ENCODE data around the gene CAMK2B. TPM values are rescaled to one million over a fixed set of nuclear protein-coding genes. Genes with fewer than 3 reads are reported as not detected.
A peak's percentile ranks its signal among the peaks of the same experiment; 100 is the strongest.

CAMK2B gene
- total RNA-seq, 1 experiment from 2014 or later, result not detected

DNA sequence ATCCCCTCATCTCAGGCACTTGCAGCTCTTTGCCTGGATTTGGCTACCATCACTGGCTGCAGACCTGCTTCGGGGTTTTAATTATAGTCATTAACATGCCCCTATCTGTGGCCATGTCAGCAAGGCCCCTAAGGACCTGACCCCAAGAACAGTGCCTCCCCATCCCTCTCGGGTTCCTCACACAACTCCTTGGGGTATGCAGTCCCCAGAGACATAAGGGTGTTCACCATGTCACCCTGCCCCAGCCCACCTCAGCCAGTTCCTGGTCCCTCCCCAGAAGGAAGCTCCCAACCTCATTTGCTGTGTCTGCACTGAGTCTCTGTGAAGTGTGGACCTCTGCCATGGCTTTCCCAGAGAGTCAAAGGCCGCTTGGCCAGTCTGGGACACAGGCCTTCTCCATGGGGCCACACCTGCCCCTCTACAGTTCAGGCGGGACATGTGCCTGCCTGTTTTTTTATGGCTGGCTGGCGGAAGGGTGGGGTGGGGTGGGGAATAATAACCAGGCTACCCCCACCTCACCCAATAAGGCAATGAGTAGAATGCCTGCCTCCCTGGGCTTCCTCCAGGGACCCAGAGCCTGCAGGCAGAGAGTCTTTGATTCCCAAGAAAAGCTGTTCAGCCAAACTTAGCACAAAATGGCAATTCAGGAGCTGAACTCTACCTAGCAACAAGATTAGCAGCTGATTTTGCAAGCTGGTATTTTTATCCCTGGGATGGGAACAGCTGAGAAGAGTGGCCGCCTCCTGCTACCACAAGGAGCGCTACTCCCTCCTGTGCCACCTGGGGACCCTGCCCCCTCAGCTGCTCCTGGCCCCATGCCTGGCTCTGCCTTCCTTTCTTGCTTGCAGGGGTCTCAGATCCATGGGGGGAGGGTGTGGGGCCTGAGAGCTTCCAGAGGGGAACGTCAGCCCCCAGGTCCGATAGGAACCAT, 23.7 kb upstream of the CAMK2B start:
- ChIA-PET POLR2A (no interaction called here), CTCF (interaction anchor here (0.6 to 1.0 kb wide), 4 partner anchors 16 to 225 kb away, joined by 3 to 5 read pairs (median 3); partner anchors contain the start of gene DDX56)
- Mint-ChIP-seq H3K4me1 (ENCODE audit: low read depth, unreplicated experiment) (no peaks in the 10 kb centered on the region), H3K27me3 (ENCODE audit: insufficient read depth, unreplicated experiment) (peaks cover 3% of the 10 kb centered on the region), H3K36me3 (ENCODE audit: insufficient read depth, unreplicated experiment) (no peaks in the 10 kb centered on the region), H3K4me3 (ENCODE audit: unreplicated experiment) (no peak overlapping the region), H3K9me3 (ENCODE audit: unreplicated experiment) (no peaks in the 10 kb centered on the region), H3K27ac (ENCODE audit: unreplicated experiment) (no peak overlapping the region)
- H3K36me3 ChIP-seq (ENCODE audit: control insufficient read depth, insufficient read depth, low read length), result no peaks in the 10 kb centered on the region
- H3K4me3 ChIP-seq (ENCODE audit: low read depth, low read length), result no peak overlapping the region
- no peak for TF ChIP-seq CTCF (IDR thresholded peaks at IDR 0.05; ENCODE audit: insufficient read depth in 1 of 2, low read depth in 1 of 2, low read length in 1 of 2, severe bottlenecking in 1 of 2, unreplicated experiment in 1 of 2)
- no peaks in the 10 kb centered on the region for H3K4me1 ChIP-seq
- DNase-seq, result no peak
- no peaks in the 10 kb centered on the region for H3K27me3 ChIP-seq (replicated peaks; ENCODE audit: control insufficient read depth, insufficient read depth, low read length)
- no TSS peak for BruUV-seq (replicated peaks)
- intact Hi-C loops (cut with micrococcal nuclease; ENCODE audit: unreplicated experiment), result no loop called here
- H3K9me3 ChIP-seq, result peaks cover 6% of the 10 kb centered on the region; the same call in 1 of the 2 replicates

GRCh38 chr7:44348300-44348699, 22.9 kb upstream of the CAMK2B start:
- no peak for DNase-seq
- peak; percentile 22 to 44 for TF ChIP-seq CTCF (IDR thresholded peaks at IDR 0.05; ENCODE audit: insufficient read depth in 1 of 2, low read depth in 1 of 2, low read length in 1 of 2, severe bottlenecking in 1 of 2, unreplicated experiment in 1 of 2)
- no peaks in the 10 kb centered on the region for H3K36me3 ChIP-seq (ENCODE audit: control insufficient read depth, insufficient read depth, low read length)
- no peaks in the 10 kb centered on the region for H3K4me1 ChIP-seq
- no peaks in the 10 kb centered on the region for H3K9me3 ChIP-seq
- Mint-ChIP-seq H3K4me1 (ENCODE audit: low read depth, unreplicated experiment) (no peaks in the 10 kb centered on the region), H3K36me3 (ENCODE audit: insufficient read depth, unreplicated experiment) (no peaks in the 10 kb centered on the region), H3K9me3 (ENCODE audit: unreplicated experiment) (no peaks in the 10 kb centered on the region), H3K4me3 (ENCODE audit: unreplicated experiment) (no peak overlapping the region), H3K27me3 (ENCODE audit: insufficient read depth, unreplicated experiment) (peaks cover 3% of the 10 kb centered on the region), H3K27ac (ENCODE audit: unreplicated experiment) (no peak overlapping the region)
- no peak overlapping the region for H3K4me3 ChIP-seq (ENCODE audit: low read depth, low read length)
- ChIA-PET POLR2A (no interaction called here), CTCF (interaction anchor here (0.6 to 1.0 kb wide), 4 partner anchors 17 to 226 kb away, joined by 3 to 5 read pairs (median 3); partner anchors contain the start of gene DDX56)
- BruUV-seq (replicated peaks), result no TSS peak
- H3K27me3 ChIP-seq (replicated peaks; ENCODE audit: control insufficient read depth, insufficient read depth, low read length), result no peaks in the 10 kb centered on the region
- intact Hi-C loops (cut with micrococcal nuclease; ENCODE audit: unreplicated experiment), result no loop called here

GRCh38 chr7:44347546-44348114, 22.2 kb upstream of the CAMK2B start:
- no peak overlapping the region for H3K4me3 ChIP-seq (ENCODE audit: low read depth, low read length)
- Mint-ChIP-seq H3K36me3 (ENCODE audit: insufficient read depth, unreplicated experiment) (no peaks in the 10 kb centered on the region), H3K27ac (ENCODE audit: unreplicated experiment) (no peak overlapping the region), H3K9me3 (ENCODE audit: unreplicated experiment) (no peaks in the 10 kb centered on the region), H3K27me3 (ENCODE audit: insufficient read depth, unreplicated experiment) (peaks cover 3% of the 10 kb centered on the region), H3K4me3 (ENCODE audit: unreplicated experiment) (no peak overlapping the region), H3K4me1 (ENCODE audit: low read depth, unreplicated experiment) (no peaks in the 10 kb centered on the region)
- intact Hi-C loops (cut with micrococcal nuclease; ENCODE audit: unreplicated experiment), result no loop called here
- H3K9me3 ChIP-seq, result peaks cover 3% of the 10 kb centered on the region; the same call in 1 of the 2 replicates
- ChIA-PET POLR2A (no interaction called here), CTCF (interaction anchor here (0.6 to 1.0 kb wide), 2 partner anchors 20 to 107 kb away, joined by 3 read pairs; no protein-coding TSS in a partner anchor)
- BruUV-seq (replicated peaks), result no TSS peak
- DNase-seq, result no peak
- no peak for TF ChIP-seq CTCF (IDR thresholded peaks at IDR 0.05; ENCODE audit: insufficient read depth in 1 of 2, low read depth in 1 of 2, low read length in 1 of 2, severe bottlenecking in 1 of 2, unreplicated experiment in 1 of 2)
- H3K36me3 ChIP-seq (ENCODE audit: control insufficient read depth, insufficient read depth, low read length), result no peaks in the 10 kb centered on the region
- no peaks in the 10 kb centered on the region for H3K4me1 ChIP-seq
- H3K27me3 ChIP-seq (replicated peaks; ENCODE audit: control insufficient read depth, insufficient read depth, low read length), result no peaks in the 10 kb centered on the region

All from Caco-2 (cell line).